Measurements from ENCODE around the gene PLEKHM1.

The PLEKHM1 gene

GRCh38 chr17:45410144-45411091, 80.1 kb downstream of the PLEKHM1 start:
- DNase-seq (ENCODE audit: low read depth), result no peak
- TF ChIP-seq CTCF (conservative IDR thresholded peaks at IDR 0.05; ENCODE audit: control insufficient read depth, insufficient read depth, low read depth, low read length), result no peak
- H3K4me3 ChIP-seq (ENCODE audit: control insufficient read depth, low read depth, low read length), result no peak overlapping the region

GRCh38 chr17:45409659-45410076, 80.9 kb downstream of the PLEKHM1 start:
- H3K4me3 ChIP-seq (ENCODE audit: control insufficient read depth, low read depth, low read length), result no peak overlapping the region
- no peak for TF ChIP-seq CTCF (conservative IDR thresholded peaks at IDR 0.05; ENCODE audit: control insufficient read depth, insufficient read depth, low read depth, low read length)
- no peak for DNase-seq (ENCODE audit: low read depth)

GRCh38 chr17:45408611-45409421, 81.7 kb downstream of the PLEKHM1 start:
- DNase-seq (ENCODE audit: low read depth), result no peak
- no peak overlapping the region for H3K4me3 ChIP-seq (ENCODE audit: control insufficient read depth, low read depth, low read length)
- no peak for TF ChIP-seq CTCF (conservative IDR thresholded peaks at IDR 0.05; ENCODE audit: control insufficient read depth, insufficient read depth, low read depth, low read length)

GRCh38 chr17:45406107-45406506, 84.4 kb downstream of the PLEKHM1 start:
- no peak for DNase-seq (ENCODE audit: low read depth)
- no peak for TF ChIP-seq CTCF (conservative IDR thresholded peaks at IDR 0.05; ENCODE audit: control insufficient read depth, insufficient read depth, low read depth, low read length)
- no peak overlapping the region for H3K4me3 ChIP-seq (ENCODE audit: control insufficient read depth, low read depth, low read length)

GRCh38 chr17:45405250-45406086, 85.1 kb downstream of the PLEKHM1 start:
- no peak overlapping the region for H3K4me3 ChIP-seq (ENCODE audit: control insufficient read depth, low read depth, low read length)
- DNase-seq (ENCODE audit: low read depth), result no peak

More at GRCh38 chr17:45405250-45406086, 85.1 kb downstream of the PLEKHM1 start:
- TF ChIP-seq CTCF (conservative IDR thresholded peaks at IDR 0.05; ENCODE audit: control insufficient read depth, insufficient read depth, low read depth, low read length), result no peak

Data from fibroblast of mammary gland (primary cell).